ENCODE data around the gene TUBB4A. TPM values are rescaled to one million over a fixed set of nuclear protein-coding genes. Genes with fewer than 3 reads are reported as not detected.

TUBB4A gene
- total RNA-seq, 1 donor from 2014 or later, result 2.4 TPM

DNA sequence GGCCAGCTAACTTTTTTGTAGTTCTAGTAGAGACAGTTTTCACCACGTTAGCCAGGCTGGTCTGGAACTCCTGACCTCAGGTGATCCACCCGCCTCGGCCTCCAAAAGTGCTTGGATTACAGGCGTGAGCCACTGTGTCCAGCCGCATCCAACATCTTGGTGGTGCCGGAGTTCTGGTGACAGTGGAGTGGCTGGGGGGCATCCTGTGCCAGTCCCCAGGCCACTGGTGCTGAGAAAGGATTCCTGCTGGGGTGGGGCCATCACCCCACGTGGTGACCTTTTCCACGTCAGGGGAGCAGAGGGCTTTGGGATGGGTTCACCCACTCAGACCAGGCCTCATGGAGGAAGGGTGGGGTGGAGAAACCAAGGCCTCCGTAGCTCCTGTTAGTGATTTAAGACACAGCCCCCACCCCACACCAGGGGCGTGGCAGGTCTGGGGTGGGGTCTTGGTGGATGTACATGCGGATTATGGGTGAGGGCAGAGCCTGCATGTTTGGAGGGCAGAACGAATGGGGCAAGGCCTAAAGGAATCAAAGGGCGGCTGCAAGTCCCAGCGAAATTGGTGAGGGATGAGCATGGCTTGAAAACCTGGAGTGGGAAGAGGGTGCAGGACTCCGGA is 12.9 kb upstream of the TUBB4A start:
- Histone ChIP-seq H3F3A (ENCODE audit: low read depth) (no peaks in the 10 kb centered on the region), H3K27me3 (no peaks in the 10 kb centered on the region), H3K27ac (no peak overlapping the region), H3K4me1 (no peaks in the 10 kb centered on the region), H2AFZ (replicated peaks) (no peak overlapping the region), H3K9me3 (ENCODE audit: low read depth) (no peaks in the 10 kb centered on the region), H3K4me2 (no peak overlapping the region), H3K9ac (no peak overlapping the region), H3K4me3 (no peak overlapping the region), H3K79me2 (ENCODE audit: low read depth) (no peaks in the 10 kb centered on the region), H3K36me3 (no peaks in the 10 kb centered on the region), H4K20me1 (ENCODE audit: low read depth) (no peaks in the 10 kb centered on the region)
- TF ChIP-seq EZH2phosphoT487 (IDR thresholded peaks at IDR 0.05), result no peak
- no peak for TF ChIP-seq EZH2 (IDR thresholded peaks at IDR 0.05)
- TF ChIP-seq, protein P1, sequence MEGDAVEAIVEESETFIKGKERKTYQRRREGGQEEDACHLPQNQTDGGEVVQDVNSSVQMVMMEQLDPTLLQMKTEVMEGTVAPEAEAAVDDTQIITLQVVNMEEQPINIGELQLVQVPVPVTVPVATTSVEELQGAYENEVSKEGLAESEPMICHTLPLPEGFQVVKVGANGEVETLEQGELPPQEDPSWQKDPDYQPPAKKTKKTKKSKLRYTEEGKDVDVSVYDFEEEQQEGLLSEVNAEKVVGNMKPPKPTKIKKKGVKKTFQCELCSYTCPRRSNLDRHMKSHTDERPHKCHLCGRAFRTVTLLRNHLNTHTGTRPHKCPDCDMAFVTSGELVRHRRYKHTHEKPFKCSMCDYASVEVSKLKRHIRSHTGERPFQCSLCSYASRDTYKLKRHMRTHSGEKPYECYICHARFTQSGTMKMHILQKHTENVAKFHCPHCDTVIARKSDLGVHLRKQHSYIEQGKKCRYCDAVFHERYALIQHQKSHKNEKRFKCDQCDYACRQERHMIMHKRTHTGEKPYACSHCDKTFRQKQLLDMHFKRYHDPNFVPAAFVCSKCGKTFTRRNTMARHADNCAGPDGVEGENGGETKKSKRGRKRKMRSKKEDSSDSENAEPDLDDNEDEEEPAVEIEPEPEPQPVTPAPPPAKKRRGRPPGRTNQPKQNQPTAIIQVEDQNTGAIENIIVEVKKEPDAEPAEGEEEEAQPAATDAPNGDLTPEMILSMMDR (IDR thresholded peaks at IDR 0.05), result no peak
- no peak for DNase-seq (ENCODE audit: low spot score)
- H3K4me1 Mint-ChIP-seq, result peaks cover 27% of the 10 kb centered on the region
- H3K27ac Mint-ChIP-seq, result peak overlapping the region; percentile 9
- H3K9me3 Mint-ChIP-seq, result no peaks in the 10 kb centered on the region
- H3K36me3 Mint-ChIP-seq, result no peaks in the 10 kb centered on the region
- peaks cover 17% of the 10 kb centered on the region for H3K27me3 Mint-ChIP-seq (ENCODE audit: insufficient read depth, low read depth)
- H3K4me3 Mint-ChIP-seq, result peak overlapping the region; percentile 50

DNA sequence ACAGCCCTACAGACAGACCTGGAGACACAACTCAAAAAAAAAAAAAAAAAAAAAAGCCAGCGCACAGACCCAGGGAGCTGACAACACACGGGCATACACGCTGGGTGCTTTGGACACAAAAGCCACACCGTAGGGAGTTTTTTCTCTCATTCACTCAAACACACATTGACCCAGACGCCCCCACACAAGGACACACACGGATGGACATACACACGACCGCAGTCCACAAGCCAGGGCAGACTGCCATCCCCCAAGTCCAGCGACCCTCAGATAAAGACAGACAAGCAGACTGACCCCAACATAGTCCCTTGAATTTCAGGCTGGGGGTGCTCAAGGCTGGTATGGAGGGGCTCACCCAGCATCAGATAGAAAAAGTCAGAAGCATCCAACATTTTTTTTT is 12.0 kb upstream of the TUBB4A start:
- peaks cover 16% of the 10 kb centered on the region for H3K27me3 Mint-ChIP-seq (ENCODE audit: insufficient read depth, low read depth)
- no peak overlapping the region for H3K27ac ChIP-seq

DNA sequence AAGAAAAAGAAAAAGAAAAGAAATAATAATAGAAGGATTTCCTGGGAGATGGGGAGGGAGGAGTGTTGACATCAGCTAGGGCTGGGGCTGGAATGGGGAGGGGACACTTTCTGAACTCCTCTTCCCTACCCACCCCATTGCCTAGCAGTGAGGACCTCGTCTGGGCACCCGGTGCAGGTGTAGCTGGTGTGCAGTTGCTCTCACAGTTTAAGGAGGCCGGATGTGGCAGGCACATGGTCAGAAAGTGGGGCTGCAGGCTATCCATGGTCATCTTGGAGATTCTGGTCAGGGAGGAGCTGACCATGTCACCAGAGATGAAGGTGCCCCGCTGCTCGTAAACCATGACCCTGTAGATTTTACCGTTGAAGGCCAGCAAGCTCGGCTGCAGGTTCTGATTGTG is 8.5 kb upstream of the TUBB4A start:
- H2AFZ ChIP-seq (replicated peaks), result no peak overlapping the region
- Mint-ChIP-seq H3K9me3 (no peaks in the 10 kb centered on the region), H3K27ac (no peak overlapping the region), H3K4me3 (no peak overlapping the region), H3K4me1 (peaks cover 6% of the 10 kb centered on the region), H3K27me3 (ENCODE audit: insufficient read depth, low read depth) (peaks cover 8% of the 10 kb centered on the region), H3K36me3 (no peaks in the 10 kb centered on the region)
- TF ChIP-seq, protein P1 (IDR thresholded peaks at IDR 0.05), result no peak
- no peak for TF ChIP-seq EZH2phosphoT487 (IDR thresholded peaks at IDR 0.05)
- no peak for TF ChIP-seq EZH2 (IDR thresholded peaks at IDR 0.05)
- no peaks in the 10 kb centered on the region for H3F3A ChIP-seq (ENCODE audit: low read depth)
- no peaks in the 10 kb centered on the region for H3K79me2 ChIP-seq (ENCODE audit: low read depth)
- H3K9ac ChIP-seq, result no peak overlapping the region
- H3K27me3 ChIP-seq, result no peaks in the 10 kb centered on the region
- H3K36me3 ChIP-seq, result no peaks in the 10 kb centered on the region
- H3K9me3 ChIP-seq (ENCODE audit: low read depth), result no peaks in the 10 kb centered on the region
- DNase-seq (ENCODE audit: low spot score), result no peak
- no peaks in the 10 kb centered on the region for H3K4me1 ChIP-seq
- no peaks in the 10 kb centered on the region for H4K20me1 ChIP-seq (ENCODE audit: low read depth)
- no peak overlapping the region for H3K4me2 ChIP-seq
- H3K27ac ChIP-seq, result no peak overlapping the region
- no peak overlapping the region for H3K4me3 ChIP-seq

More for the DNA sequence above, 12.0 kb upstream of the TUBB4A start:
- no peak overlapping the region for H3K4me3 Mint-ChIP-seq
- Histone ChIP-seq H3K27me3 (no peaks in the 10 kb centered on the region), H3F3A (ENCODE audit: low read depth) (no peaks in the 10 kb centered on the region), H3K79me2 (ENCODE audit: low read depth) (no peaks in the 10 kb centered on the region), H3K9ac (no peak overlapping the region), H3K4me3 (no peak overlapping the region), H3K9me3 (ENCODE audit: low read depth) (no peaks in the 10 kb centered on the region), H2AFZ (replicated peaks) (no peak overlapping the region), H3K4me2 (no peak overlapping the region), H3K36me3 (no peaks in the 10 kb centered on the region), H3K4me1 (no peaks in the 10 kb centered on the region), H4K20me1 (ENCODE audit: low read depth) (no peaks in the 10 kb centered on the region)
- DNase-seq (ENCODE audit: low spot score), result no peak
- no peaks in the 10 kb centered on the region for H3K9me3 Mint-ChIP-seq
- no peak for TF ChIP-seq EZH2phosphoT487 (IDR thresholded peaks at IDR 0.05)
- TF ChIP-seq EZH2 (IDR thresholded peaks at IDR 0.05), result no peak
- TF ChIP-seq, protein P1 (IDR thresholded peaks at IDR 0.05), result no peak
- no peak overlapping the region for H3K27ac Mint-ChIP-seq
- H3K4me1 Mint-ChIP-seq, result peaks cover 27% of the 10 kb centered on the region
- no peaks in the 10 kb centered on the region for H3K36me3 Mint-ChIP-seq
